WTC11 (cell line): ENCODE measurements around the gene ARHGEF37. TPM values are rescaled to one million over a fixed set of nuclear protein-coding genes. Genes with fewer than 3 reads are reported as not detected.

Experiments
- ATAC-seq: fragments of 200-7000 bp; cut with Tn5 transposase; 2 replicates; pipeline ENCODE4 v1.10.0; 2021; ENCODE audit warnings: mild to moderate bottlenecking, moderate library complexity
- CTCF ChIA-PET: fragments of 300-600 bp; sonication (Branson Sonifier 250); formaldehyde crosslinking; loops from one replicate; lab custom pipeline; 2021; ENCODE audit warnings: antibody characterized with exemption; lab: Charles Lee
- POLR2A ChIA-PET: fragments of 350-600 bp; sonication (Branson Sonifier 250); formaldehyde crosslinking; loops from one replicate; lab custom pipeline; 2021; ENCODE audit warnings: antibody characterized with exemption; lab: Charles Lee
- DNase-seq: peaks from one replicate; pipeline ENCODE4 v3.0.0; 2021; ENCODE audit warnings: low spot score
- H3K27ac Mint-ChIP-seq: 2 replicates; pipeline ENCODE4 v1.8.0; 2021; ENCODE audit warnings: mixed read lengths
- H3K27me3 Mint-ChIP-seq: 2 replicates; pipeline ENCODE4 v1.8.0; 2021; ENCODE audit warnings: low read depth, mild to moderate bottlenecking, moderate library complexity, mixed read lengths
- H3K36me3 Mint-ChIP-seq: 2 replicates; pipeline ENCODE4 v1.8.0; 2021; ENCODE audit warnings: mixed read lengths
- H3K4me1 Mint-ChIP-seq: 2 replicates; pipeline ENCODE4 v1.8.0; 2022; ENCODE audit warnings: mixed read lengths
- H3K4me3 Mint-ChIP-seq: 2 replicates; pipeline ENCODE4 v1.8.0; 2021; ENCODE audit warnings: mild to moderate bottlenecking, moderate library complexity, mixed read lengths
- H3K9me3 Mint-ChIP-seq: 2 replicates; pipeline ENCODE4 v1.8.0; 2021; ENCODE audit warnings: mixed read lengths
- ARID4B ChIP-seq: sonication (generic); formaldehyde crosslinking; IDR thresholded peaks from 2 replicates; pipeline ENCODE4 v1.8.0; 2023; ENCODE audit warnings: missing genetic modification reagents, mild to moderate bottlenecking, borderline replicate concordance
- E2F5 ChIP-seq: sonication (generic); formaldehyde crosslinking; IDR thresholded peaks from 2 replicates; pipeline ENCODE4 v1.8.1; 2022; ENCODE audit warnings: mild to moderate bottlenecking, moderate library complexity, missing genetic modification reagents
- ESRRA ChIP-seq: sonication (generic); formaldehyde crosslinking; IDR thresholded peaks from 2 replicates; pipeline ENCODE4 v1.8.1; 2022; ENCODE audit warnings: mild to moderate bottlenecking, missing genetic modification reagents, borderline replicate concordance
- IRF2 ChIP-seq: sonication (generic); formaldehyde crosslinking; IDR thresholded peaks from 2 replicates; pipeline ENCODE4 v1.8.0; 2022; ENCODE audit warnings: low read depth, missing genetic modification reagents, borderline replicate concordance
- JUN ChIP-seq: sonication (generic); formaldehyde crosslinking; IDR thresholded peaks from 2 replicates; pipeline ENCODE4 v1.8.0; 2023; ENCODE audit warnings: mild to moderate bottlenecking, missing genetic modification reagents
- NFATC4 ChIP-seq: fragments of 250-450 bp; sonication (Bioruptor Pico); IDR thresholded peaks from 2 replicates; pipeline ENCODE4 v1.9.0; 2021; ENCODE audit warnings: mild to moderate bottlenecking
- NFE2L1 ChIP-seq: sonication (generic); formaldehyde crosslinking; IDR thresholded peaks from 2 replicates; pipeline ENCODE4 v1.8.1; 2023; ENCODE audit warnings: missing genetic modification reagents
- NR3C1 ChIP-seq: sonication (generic); formaldehyde crosslinking; conservative IDR thresholded peaks from 2 replicates; pipeline ENCODE4 v1.8.1; 2023; ENCODE audit warnings: low read depth, mild to moderate bottlenecking, missing genetic modification reagents
- OVOL2 ChIP-seq: fragments of 250-450 bp; sonication (Bioruptor Pico); IDR thresholded peaks from 2 replicates; pipeline ENCODE4 v1.9.0; 2021; ENCODE audit warnings: mild to moderate bottlenecking, borderline replicate concordance
- SMAD4 ChIP-seq: sonication (generic); formaldehyde crosslinking; IDR thresholded peaks from 2 replicates; pipeline ENCODE4 v1.8.0; 2022; ENCODE audit warnings: mild to moderate bottlenecking, missing genetic modification reagents
- SOX15 ChIP-seq: fragments of 250-450 bp; sonication (Bioruptor Pico); IDR thresholded peaks from 2 replicates; pipeline ENCODE4 v1.9.0; 2021; ENCODE audit warnings: mild to moderate bottlenecking
- TEAD1 ChIP-seq: sonication (generic); formaldehyde crosslinking; IDR thresholded peaks from 2 replicates; pipeline ENCODE4 v1.8.0; 2022; ENCODE audit warnings: mild to moderate bottlenecking, missing genetic modification reagents
- TEAD4 ChIP-seq: sonication (generic); formaldehyde crosslinking; IDR thresholded peaks from 2 replicates; pipeline ENCODE4 v1.8.0; 2022; ENCODE audit warnings: mild to moderate bottlenecking, missing genetic modification reagents
- ZNF219 ChIP-seq: sonication (generic); formaldehyde crosslinking; IDR thresholded peaks from 2 replicates; pipeline ENCODE4 v1.8.0; 2023; ENCODE audit warnings: missing genetic modification reagents, mild to moderate bottlenecking, borderline replicate concordance
- ZNF263 ChIP-seq: sonication (generic); formaldehyde crosslinking; IDR thresholded peaks from 2 replicates; pipeline ENCODE4 v1.8.1; 2022; ENCODE audit warnings: low read depth, mild to moderate bottlenecking, moderate library complexity, missing genetic modification reagents
- ZNF317 ChIP-seq: sonication (generic); formaldehyde crosslinking; IDR thresholded peaks from 2 replicates; pipeline ENCODE4 v1.8.1; 2023; ENCODE audit warnings: low read depth, mild to moderate bottlenecking, moderate library complexity, missing genetic modification reagents, borderline replicate concordance
- ZNF396 ChIP-seq: fragments of 250-450 bp; sonication (Bioruptor Pico); IDR thresholded peaks from 2 replicates; pipeline ENCODE4 v1.8.0; 2021; ENCODE audit warnings: mild to moderate bottlenecking, moderate library complexity, borderline replicate concordance
- ZNF671 ChIP-seq: fragments of 250-450 bp; sonication (Bioruptor Pico); IDR thresholded peaks from 2 replicates; pipeline ENCODE4 v1.8.0; 2021; ENCODE audit warnings: mild to moderate bottlenecking
- total RNA-seq: library from RNA; stranded (reverse); gene quantifications from 3 replicates; pipeline ENCODE4 v1.2.3, GENCODE V29; 2021
- TF ChIP-seq, protein P1 (sequence below): sonication (generic); formaldehyde crosslinking; IDR thresholded peaks from 2 replicates; pipeline ENCODE4 v1.8.1; 2023; ENCODE audit warnings: mild to moderate bottlenecking, missing genetic modification reagents, moderate library complexity
- TF ChIP-seq, protein P2 (sequence below): sonication (generic); formaldehyde crosslinking; IDR thresholded peaks from 2 replicates; pipeline ENCODE4 v1.8.0; 2022; ENCODE audit warnings: missing genetic modification reagents
- TF ChIP-seq, protein P3 (sequence below): fragments of 250-450 bp; sonication (Bioruptor Pico); IDR thresholded peaks from 2 replicates; pipeline ENCODE4 v1.9.0; 2021; ENCODE audit warnings: mild to moderate bottlenecking, borderline replicate concordance
- TF ChIP-seq, protein P4 (sequence below): sonication (generic); formaldehyde crosslinking; IDR thresholded peaks from 2 replicates; pipeline ENCODE4 v1.8.1; 2023; ENCODE audit warnings: mild to moderate bottlenecking, missing genetic modification reagents

ARHGEF37 gene
- total RNA-seq, 1 experiment from 2014 or later: 1.1 TPM

- no peak for TF ChIP-seq ARID4B (CRISPR knock-in tag)
- TF ChIP-seq, protein P1, sequence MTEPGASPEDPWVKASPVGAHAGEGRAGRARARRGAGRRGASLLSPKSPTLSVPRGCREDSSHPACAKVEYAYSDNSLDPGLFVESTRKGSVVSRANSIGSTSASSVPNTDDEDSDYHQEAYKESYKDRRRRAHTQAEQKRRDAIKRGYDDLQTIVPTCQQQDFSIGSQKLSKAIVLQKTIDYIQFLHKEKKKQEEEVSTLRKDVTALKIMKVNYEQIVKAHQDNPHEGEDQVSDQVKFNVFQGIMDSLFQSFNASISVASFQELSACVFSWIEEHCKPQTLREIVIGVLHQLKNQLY (CRISPR knock-in tag): no peak
- TF ChIP-seq, protein P2, sequence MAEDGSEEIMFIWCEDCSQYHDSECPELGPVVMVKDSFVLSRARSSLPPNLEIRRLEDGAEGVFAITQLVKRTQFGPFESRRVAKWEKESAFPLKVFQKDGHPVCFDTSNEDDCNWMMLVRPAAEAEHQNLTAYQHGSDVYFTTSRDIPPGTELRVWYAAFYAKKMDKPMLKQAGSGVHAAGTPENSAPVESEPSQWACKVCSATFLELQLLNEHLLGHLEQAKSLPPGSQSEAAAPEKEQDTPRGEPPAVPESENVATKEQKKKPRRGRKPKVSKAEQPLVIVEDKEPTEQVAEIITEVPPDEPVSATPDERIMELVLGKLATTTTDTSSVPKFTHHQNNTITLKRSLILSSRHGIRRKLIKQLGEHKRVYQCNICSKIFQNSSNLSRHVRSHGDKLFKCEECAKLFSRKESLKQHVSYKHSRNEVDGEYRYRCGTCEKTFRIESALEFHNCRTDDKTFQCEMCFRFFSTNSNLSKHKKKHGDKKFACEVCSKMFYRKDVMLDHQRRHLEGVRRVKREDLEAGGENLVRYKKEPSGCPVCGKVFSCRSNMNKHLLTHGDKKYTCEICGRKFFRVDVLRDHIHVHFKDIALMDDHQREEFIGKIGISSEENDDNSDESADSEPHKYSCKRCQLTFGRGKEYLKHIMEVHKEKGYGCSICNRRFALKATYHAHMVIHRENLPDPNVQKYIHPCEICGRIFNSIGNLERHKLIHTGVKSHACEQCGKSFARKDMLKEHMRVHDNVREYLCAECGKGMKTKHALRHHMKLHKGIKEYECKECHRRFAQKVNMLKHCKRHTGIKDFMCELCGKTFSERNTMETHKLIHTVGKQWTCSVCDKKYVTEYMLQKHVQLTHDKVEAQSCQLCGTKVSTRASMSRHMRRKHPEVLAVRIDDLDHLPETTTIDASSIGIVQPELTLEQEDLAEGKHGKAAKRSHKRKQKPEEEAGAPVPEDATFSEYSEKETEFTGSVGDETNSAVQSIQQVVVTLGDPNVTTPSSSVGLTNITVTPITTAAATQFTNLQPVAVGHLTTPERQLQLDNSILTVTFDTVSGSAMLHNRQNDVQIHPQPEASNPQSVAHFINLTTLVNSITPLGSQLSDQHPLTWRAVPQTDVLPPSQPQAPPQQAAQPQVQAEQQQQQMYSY (CRISPR knock-in tag): no peak
- TF ChIP-seq TEAD4: no peak
- TF ChIP-seq ESRRA: no peak
- TF ChIP-seq SOX15: no peak
- no peak for TF ChIP-seq ZNF317
- TF ChIP-seq NFE2L1 (CRISPR knock-in tag): no peak
- no peak for TF ChIP-seq ZNF263 (CRISPR knock-in tag)
- TF ChIP-seq E2F5 (CRISPR knock-in tag): no peak
- TF ChIP-seq SMAD4 (CRISPR knock-in tag): no peak
- TF ChIP-seq OVOL2 (CRISPR knock-in tag): no peak
- TF ChIP-seq IRF2 (CRISPR knock-in tag): no peak
These were observed 76.0 kb downstream of the ARHGEF37 start (continued) for GRCh38 chr5:149657324-149657723.

- H3K4me1 Mint-ChIP-seq: peaks cover 16% of the 10 kb centered on the region
- H3K27me3 Mint-ChIP-seq: no peaks in the 10 kb centered on the region
- H3K4me3 Mint-ChIP-seq: no peak overlapping the region
- TF ChIP-seq JUN (CRISPR knock-in tag) (no peak), NFATC4 (CRISPR knock-in tag) (no peak), TEAD1 (CRISPR knock-in tag) (no peak), NR3C1 (CRISPR knock-in tag) (no peak), ZNF396 (CRISPR knock-in tag) (no peak), ZNF671 (no peak), TEAD4 (no peak), ZNF219 (no peak)
- TF ChIP-seq, protein P3, sequence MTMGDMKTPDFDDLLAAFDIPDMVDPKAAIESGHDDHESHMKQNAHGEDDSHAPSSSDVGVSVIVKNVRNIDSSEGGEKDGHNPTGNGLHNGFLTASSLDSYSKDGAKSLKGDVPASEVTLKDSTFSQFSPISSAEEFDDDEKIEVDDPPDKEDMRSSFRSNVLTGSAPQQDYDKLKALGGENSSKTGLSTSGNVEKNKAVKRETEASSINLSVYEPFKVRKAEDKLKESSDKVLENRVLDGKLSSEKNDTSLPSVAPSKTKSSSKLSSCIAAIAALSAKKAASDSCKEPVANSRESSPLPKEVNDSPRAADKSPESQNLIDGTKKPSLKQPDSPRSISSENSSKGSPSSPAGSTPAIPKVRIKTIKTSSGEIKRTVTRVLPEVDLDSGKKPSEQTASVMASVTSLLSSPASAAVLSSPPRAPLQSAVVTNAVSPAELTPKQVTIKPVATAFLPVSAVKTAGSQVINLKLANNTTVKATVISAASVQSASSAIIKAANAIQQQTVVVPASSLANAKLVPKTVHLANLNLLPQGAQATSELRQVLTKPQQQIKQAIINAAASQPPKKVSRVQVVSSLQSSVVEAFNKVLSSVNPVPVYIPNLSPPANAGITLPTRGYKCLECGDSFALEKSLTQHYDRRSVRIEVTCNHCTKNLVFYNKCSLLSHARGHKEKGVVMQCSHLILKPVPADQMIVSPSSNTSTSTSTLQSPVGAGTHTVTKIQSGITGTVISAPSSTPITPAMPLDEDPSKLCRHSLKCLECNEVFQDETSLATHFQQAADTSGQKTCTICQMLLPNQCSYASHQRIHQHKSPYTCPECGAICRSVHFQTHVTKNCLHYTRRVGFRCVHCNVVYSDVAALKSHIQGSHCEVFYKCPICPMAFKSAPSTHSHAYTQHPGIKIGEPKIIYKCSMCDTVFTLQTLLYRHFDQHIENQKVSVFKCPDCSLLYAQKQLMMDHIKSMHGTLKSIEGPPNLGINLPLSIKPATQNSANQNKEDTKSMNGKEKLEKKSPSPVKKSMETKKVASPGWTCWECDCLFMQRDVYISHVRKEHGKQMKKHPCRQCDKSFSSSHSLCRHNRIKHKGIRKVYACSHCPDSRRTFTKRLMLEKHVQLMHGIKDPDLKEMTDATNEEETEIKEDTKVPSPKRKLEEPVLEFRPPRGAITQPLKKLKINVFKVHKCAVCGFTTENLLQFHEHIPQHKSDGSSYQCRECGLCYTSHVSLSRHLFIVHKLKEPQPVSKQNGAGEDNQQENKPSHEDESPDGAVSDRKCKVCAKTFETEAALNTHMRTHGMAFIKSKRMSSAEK (CRISPR knock-in tag): no peak
- TF ChIP-seq, protein P4, sequence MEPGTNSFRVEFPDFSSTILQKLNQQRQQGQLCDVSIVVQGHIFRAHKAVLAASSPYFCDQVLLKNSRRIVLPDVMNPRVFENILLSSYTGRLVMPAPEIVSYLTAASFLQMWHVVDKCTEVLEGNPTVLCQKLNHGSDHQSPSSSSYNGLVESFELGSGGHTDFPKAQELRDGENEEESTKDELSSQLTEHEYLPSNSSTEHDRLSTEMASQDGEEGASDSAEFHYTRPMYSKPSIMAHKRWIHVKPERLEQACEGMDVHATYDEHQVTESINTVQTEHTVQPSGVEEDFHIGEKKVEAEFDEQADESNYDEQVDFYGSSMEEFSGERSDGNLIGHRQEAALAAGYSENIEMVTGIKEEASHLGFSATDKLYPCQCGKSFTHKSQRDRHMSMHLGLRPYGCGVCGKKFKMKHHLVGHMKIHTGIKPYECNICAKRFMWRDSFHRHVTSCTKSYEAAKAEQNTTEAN: no peak
- H3K9me3 Mint-ChIP-seq: no peaks in the 10 kb centered on the region
- ChIA-PET POLR2A (no interaction called here), CTCF (interaction anchor here (0.9 to 1.7 kb wide), 4 partner anchors 9 to 194 kb away, joined by 3 to 9 read pairs (median 4); no protein-coding TSS in a partner anchor)
- ATAC-seq (no peak), DNase-seq (no peak)
- H3K36me3 Mint-ChIP-seq: no peaks in the 10 kb centered on the region
- no peak overlapping the region for H3K27ac Mint-ChIP-seq
These were observed 77.0 kb downstream of the ARHGEF37 start for GRCh38 chr5:149658299-149658698.
